ENCODE data around the gene PPP1R7.
A peak's percentile ranks its signal among the peaks of the same experiment; 100 is the strongest.
"Not testable (repeated sequence)": the region's sequence is repeated elsewhere in the genome, so short reads cannot be mapped to it uniquely, and the experiment has no call there.

PPP1R7 gene, protein sequence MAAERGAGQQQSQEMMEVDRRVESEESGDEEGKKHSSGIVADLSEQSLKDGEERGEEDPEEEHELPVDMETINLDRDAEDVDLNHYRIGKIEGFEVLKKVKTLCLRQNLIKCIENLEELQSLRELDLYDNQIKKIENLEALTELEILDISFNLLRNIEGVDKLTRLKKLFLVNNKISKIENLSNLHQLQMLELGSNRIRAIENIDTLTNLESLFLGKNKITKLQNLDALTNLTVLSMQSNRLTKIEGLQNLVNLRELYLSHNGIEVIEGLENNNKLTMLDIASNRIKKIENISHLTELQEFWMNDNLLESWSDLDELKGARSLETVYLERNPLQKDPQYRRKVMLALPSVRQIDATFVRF

DNA sequence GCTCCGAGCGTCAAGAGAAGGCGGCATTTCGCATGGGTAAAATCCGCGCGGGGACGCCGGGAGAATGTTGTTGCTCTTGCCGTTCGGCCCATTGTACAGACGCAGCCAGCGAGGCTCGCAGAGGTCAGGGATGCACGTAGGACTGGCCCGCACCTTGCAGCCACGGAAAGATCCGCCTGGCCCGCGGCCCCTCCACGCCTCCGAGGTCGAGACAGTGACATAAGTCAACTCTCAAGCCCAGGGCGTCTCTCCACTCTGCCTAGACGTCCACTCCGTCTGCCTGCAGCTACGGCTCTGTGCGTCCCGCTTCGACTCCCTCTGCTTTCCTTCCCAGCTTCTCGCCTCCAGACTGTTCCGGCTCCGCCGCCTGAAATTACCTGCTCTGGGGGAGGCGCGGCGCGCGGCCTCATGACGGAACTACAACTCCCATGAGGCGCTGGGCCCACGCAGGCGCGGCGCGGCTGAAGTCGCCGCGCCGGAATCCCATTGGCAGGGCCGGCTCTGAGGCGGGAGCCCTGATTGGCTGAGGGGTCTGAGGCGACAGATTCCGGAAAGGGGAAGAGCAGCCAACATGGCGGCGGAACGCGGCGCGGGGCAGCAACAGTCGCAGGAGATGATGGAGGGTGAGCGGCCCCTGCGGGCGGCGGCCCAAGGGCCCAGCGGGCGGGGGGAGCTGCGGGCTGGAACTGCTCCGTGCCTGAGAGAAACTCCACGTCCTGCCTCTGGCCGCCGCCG is at the start of gene PPP1R7:
Gene PPP1R7 (plus strand): TSS at position 543 of the 735 bp plus-strand sequence. CDS start 29 bp downstream, at position 572.
- peak; percentile 90 for DNase-seq (ENCODE audit: low read depth)

DNA sequence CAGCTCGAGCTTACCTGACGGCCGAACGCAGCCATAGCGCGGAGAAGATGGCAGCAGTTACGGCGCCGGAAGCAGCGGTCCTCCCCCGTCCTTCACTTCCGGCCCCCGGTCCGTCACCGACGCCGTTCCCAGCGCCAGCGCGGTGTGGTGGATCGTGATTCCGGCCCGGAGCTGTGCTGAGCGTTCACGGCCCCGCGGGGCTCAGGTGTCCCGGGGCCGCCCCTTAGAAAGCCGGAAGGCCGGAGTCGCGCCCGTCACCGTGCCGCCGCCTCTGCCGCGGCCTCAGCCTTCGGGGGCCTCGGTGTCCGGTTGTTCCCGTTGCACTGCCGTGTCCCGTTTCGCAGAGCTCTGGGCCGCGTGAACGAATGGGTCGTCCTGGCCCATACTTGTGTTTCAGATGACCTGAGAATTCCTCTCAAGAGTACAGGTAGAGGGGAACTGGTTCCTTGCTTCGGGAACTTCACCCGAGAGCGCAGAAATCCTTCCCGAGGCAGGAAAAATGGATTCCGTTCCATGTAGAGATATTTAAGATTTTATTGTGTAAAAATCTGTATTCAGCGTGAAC is 47.9 kb upstream of the PPP1R7 start, which contains the start of gene MTERF4:
Gene MTERF4 (minus strand): TSS at position 49 of the 565 bp plus-strand sequence. CDS start 14 bp downstream, at position 35.
- DNase-seq (ENCODE audit: low read depth) = peak; percentile 84

GRCh38 chr2:241103176-241103595 is 47.1 kb upstream of the PPP1R7 start:
- DNase-seq (ENCODE audit: low read depth) = no peak

- DNase-seq (ENCODE audit: low read depth) = not testable (repeated sequence)
Measured at GRCh38 chr2:241104611-241105010, 45.7 kb upstream of the PPP1R7 start.

GRCh38 chr2:241105641-241106040 is 44.6 kb upstream of the PPP1R7 start:
- no peak for DNase-seq (ENCODE audit: low read depth)

GRCh38 chr2:241107031-241107783 is 43.1 kb upstream of the PPP1R7 start:
- DNase-seq (ENCODE audit: low read depth) = no peak

DNA sequence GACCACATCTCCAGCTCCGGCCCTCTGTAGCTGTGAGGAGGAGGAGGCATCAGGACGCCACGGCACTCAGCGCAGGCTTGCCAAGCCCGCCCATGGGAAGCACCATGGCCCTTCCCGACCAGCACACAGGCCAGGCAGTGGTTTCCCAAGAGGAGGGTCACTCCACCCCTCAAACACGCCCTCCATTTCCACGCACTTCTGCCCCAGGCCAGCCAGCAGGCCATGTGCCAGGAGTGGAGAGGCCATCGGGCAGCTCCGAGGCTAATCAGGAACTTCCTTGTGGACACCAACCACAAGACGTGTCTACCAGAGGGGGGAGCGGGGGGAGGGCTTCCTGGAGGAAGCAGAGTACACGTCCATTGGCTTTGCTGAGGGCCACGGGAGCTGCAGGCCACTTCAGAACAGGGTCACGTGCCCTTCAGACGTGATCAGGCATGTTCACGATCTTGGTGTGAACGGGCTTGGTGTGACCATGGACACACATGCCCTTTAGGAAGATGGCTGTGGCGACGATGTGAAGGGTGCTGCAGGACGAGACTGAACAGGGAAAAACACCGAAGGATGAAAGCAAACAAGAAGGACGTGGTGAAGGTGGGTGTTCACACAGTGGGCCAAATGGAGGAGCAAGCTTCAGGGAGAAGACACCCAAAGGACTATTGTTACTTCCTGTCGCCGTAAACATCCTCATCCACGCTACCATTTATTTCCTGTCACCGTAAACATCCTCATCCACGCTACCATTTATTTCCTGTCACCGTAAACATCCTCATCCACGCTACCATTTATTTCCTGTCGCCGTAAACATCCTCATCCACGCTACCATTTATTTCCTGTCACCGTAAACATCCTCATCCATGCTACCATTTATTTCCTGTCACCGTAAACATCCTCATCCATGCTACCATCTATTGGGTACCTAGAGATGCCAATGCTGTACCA is 41.7 kb upstream of the PPP1R7 start:
- no peak for DNase-seq (ENCODE audit: low read depth)

DNA sequence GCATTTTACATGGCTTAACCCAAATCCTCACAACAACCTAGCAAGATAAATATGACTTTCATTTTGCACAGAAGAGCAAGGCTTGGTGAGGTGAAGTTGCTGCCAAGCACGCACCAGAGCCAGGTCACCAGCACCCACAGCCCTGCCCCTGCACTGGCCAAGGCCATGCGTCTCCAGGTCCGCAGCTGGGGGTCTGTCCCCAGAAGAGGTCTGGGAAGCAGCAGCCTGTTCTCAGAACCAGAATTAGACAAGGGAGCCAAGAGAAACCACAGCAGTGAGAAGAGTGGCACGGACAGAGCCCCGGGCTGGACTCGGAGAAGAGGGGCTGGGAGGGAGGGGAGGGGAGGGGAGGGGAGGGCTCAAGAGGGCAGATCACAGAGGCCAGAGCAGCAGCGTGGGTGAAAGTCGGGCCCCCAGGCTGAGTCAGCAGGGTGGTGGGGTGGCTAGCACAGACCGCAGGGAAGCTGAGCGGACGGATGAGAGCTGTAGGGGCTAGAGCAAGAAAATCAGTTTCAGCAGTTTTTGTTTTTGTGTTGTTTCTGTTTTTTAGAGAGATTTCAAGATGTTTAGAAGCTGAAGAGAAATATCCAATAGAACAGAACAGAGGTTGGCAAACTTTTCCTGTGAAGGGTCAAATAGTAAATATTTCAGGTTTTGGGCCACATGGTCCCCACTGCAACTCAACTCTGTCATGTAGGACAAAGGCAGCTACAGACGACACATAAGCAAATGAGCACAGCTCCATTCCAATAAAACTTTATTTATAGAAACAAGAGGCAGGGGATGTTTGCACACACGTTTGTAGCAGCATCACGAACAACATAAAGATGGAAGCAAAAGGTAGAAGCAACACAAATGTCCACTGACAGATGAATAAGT is 40.8 kb upstream of the PPP1R7 start:
- no peak for DNase-seq (ENCODE audit: low read depth)

DNA sequence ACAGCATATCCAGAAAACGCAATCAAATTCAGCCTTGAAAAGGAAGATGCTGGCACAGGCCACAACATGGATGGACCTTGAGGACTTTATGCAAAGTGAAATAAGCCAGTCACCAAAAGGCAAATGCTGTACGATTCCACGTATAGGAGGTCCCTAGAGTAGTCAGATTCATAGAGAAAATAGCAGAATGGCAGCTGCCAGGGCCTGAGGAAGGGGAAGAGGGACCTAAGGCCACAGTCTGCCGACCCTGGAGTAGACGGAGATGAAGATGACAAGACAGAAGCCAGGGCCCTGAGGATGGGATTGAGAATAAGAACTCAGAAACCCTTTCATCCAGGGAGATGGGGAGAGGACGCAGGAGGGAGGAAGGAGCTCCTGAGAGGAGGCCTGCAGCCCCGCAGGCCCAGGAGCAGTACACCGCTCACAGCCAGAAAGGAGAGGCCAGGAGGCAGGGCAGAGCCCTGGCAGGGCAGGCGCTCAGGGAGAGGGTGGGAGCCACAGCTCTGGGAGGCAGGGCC is 40.1 kb upstream of the PPP1R7 start:
- no peak for DNase-seq (ENCODE audit: low read depth)

- DNase-seq (ENCODE audit: low read depth) = no peak
Measured at GRCh38 chr2:241110607-241111439, 39.4 kb upstream of the PPP1R7 start.

- DNase-seq (ENCODE audit: low read depth) = no peak
Measured at GRCh38 chr2:241111440-241111805, 38.8 kb upstream of the PPP1R7 start.

GRCh38 chr2:241112046-241112445 is 38.2 kb upstream of the PPP1R7 start:
- no peak for DNase-seq (ENCODE audit: low read depth)

DNA sequence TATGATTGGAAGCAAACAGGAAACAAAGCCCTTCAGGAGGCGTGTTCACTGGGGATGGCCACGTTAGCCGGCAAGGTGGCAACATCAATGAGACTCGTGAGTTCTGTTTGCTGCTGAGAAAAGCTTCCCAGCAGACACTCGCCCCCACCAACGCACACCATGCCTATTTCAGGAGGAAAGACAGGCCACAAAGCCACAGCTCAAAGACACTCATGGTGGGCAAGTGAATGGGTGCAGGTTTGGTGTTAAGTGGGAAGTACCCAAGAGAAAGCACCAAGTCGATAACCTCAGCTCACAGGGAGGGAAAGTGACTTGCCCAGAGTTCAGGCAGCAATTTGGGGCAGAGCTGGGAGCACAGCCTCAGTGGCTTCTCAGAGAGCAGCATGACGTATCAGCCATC is 37.7 kb upstream of the PPP1R7 start:
- DNase-seq (ENCODE audit: low read depth) = peak; percentile 47

- DNase-seq (ENCODE audit: low read depth) = no peak
Measured at GRCh38 chr2:241114836-241115235, 35.4 kb upstream of the PPP1R7 start.

- no peak for DNase-seq (ENCODE audit: low read depth)
Measured at GRCh38 chr2:241115361-241115760, 34.9 kb upstream of the PPP1R7 start.

GRCh38 chr2:241116606-241117560 is 33.4 kb upstream of the PPP1R7 start:
- DNase-seq (ENCODE audit: low read depth) = no peak

GRCh38 chr2:241118737-241119505 is 31.3 kb upstream of the PPP1R7 start:
- no peak for DNase-seq (ENCODE audit: low read depth)
